ENCODE results near the gene INTS7. TPM values are rescaled to one million over a fixed set of nuclear protein-coding genes. Genes with fewer than 3 reads are reported as not detected.

INTS7 gene
- total RNA-seq, 2 experiments from 2014 or later: 2.9 to 3.2 TPM

- intact Hi-C loops (cut with DNase I, micrococcal nuclease): no loop called here
- Mint-ChIP-seq H3K27me3 (no peaks in the 10 kb centered on the region), H3K4me1 (ENCODE audit: low read depth) (no peaks in the 10 kb centered on the region), H3K27ac (no peak overlapping the region), H3K4me3 (no peak overlapping the region), H3K36me3 (ENCODE audit: low read depth) (peaks cover 66% of the 10 kb centered on the region), H3K9me3 (peaks cover 2% of the 10 kb centered on the region)
- no peak for DNase-seq
- H3K36me3 ChIP-seq (ENCODE audit: insufficient read depth, low read length): peaks cover 17% of the 10 kb centered on the region
- no peaks in the 10 kb centered on the region for H3K27me3 ChIP-seq (ENCODE audit: control insufficient read depth in 1 of 2, insufficient read depth in 2 of 2, low read length in 2 of 2)
- H3K4me1 ChIP-seq (ENCODE audit: insufficient read depth, low read length): no peaks in the 10 kb centered on the region
- no peak for ATAC-seq (ENCODE audit: poor library complexity)
- CTCF ChIA-PET: no interaction called here
- POLR2A ChIA-PET: no interaction called here
- no peaks in the 10 kb centered on the region for H3K9me3 ChIP-seq (ENCODE audit: control insufficient read depth in 1 of 2, insufficient read depth in 1 of 2, low read length in 2 of 2)
- no peak overlapping the region for H3K4me3 ChIP-seq (ENCODE audit: low read length)
- TF ChIP-seq CTCF (IDR thresholded peaks at IDR 0.05): no peak
- H3K27ac ChIP-seq (ENCODE audit: low read depth in 1 of 2, low read length in 2 of 2): no peak overlapping the region
These were observed 67.7 kb downstream of the INTS7 start for GRCh38 chr1:211967704-211968103.

GRCh38 chr1:211965108-211965805 is 70.1 kb downstream of the INTS7 start:
- no peak overlapping the region for H3K4me3 Mint-ChIP-seq
- no peak for TF ChIP-seq CTCF (IDR thresholded peaks at IDR 0.05)
- Histone ChIP-seq H3K4me1 (ENCODE audit: insufficient read depth, low read length) (no peaks in the 10 kb centered on the region), H3K9me3 (ENCODE audit: control insufficient read depth in 1 of 2, insufficient read depth in 1 of 2, low read length in 2 of 2) (no peaks in the 10 kb centered on the region), H3K27ac (ENCODE audit: low read depth in 1 of 2, low read length in 2 of 2) (no peak overlapping the region), H3K27me3 (ENCODE audit: control insufficient read depth in 1 of 2, insufficient read depth in 2 of 2, low read length in 2 of 2) (no peaks in the 10 kb centered on the region), H3K4me3 (ENCODE audit: low read length) (no peak overlapping the region), H3K36me3 (ENCODE audit: insufficient read depth, low read length) (peaks cover 21% of the 10 kb centered on the region)
- ATAC-seq (ENCODE audit: poor library complexity) (no peak), DNase-seq (peak in 1 of 14 experiments; percentile 3)
- ChIA-PET POLR2A (no interaction called here), CTCF (no interaction called here)
- peaks cover 78% of the 10 kb centered on the region for H3K36me3 Mint-ChIP-seq (ENCODE audit: low read depth)
- H3K9me3 Mint-ChIP-seq: peaks cover 2% of the 10 kb centered on the region
- intact Hi-C loops (cut with DNase I, micrococcal nuclease): no loop called here
- no peaks in the 10 kb centered on the region for H3K4me1 Mint-ChIP-seq (ENCODE audit: low read depth)
- H3K27me3 Mint-ChIP-seq: no peaks in the 10 kb centered on the region
- H3K27ac Mint-ChIP-seq: no peak overlapping the region

- H3K27ac Mint-ChIP-seq: no peak overlapping the region
- H3K9me3 Mint-ChIP-seq: peaks cover 3% of the 10 kb centered on the region
- ChIA-PET CTCF (no interaction called here), POLR2A (no interaction called here)
- no peak for DNase-seq
- no peak for TF ChIP-seq CTCF (IDR thresholded peaks at IDR 0.05)
- no peak for ATAC-seq (ENCODE audit: poor library complexity)
- no peak overlapping the region for H3K4me3 Mint-ChIP-seq
- no peaks in the 10 kb centered on the region for H3K27me3 Mint-ChIP-seq
- no peak overlapping the region for H3K27ac ChIP-seq (ENCODE audit: low read depth in 1 of 2, low read length in 2 of 2)
- H3K4me3 ChIP-seq (ENCODE audit: low read length): no peak overlapping the region
- no peaks in the 10 kb centered on the region for H3K27me3 ChIP-seq (ENCODE audit: control insufficient read depth in 1 of 2, insufficient read depth in 2 of 2, low read length in 2 of 2)
- H3K4me1 Mint-ChIP-seq (ENCODE audit: low read depth): no peaks in the 10 kb centered on the region
- no peaks in the 10 kb centered on the region for H3K4me1 ChIP-seq (ENCODE audit: insufficient read depth, low read length)
- intact Hi-C loops (cut with DNase I, micrococcal nuclease): no loop called here
- peaks cover 84% of the 10 kb centered on the region for H3K36me3 Mint-ChIP-seq (ENCODE audit: low read depth)
- H3K36me3 ChIP-seq (ENCODE audit: insufficient read depth, low read length): peaks cover 16% of the 10 kb centered on the region
- no peaks in the 10 kb centered on the region for H3K9me3 ChIP-seq (ENCODE audit: control insufficient read depth in 1 of 2, insufficient read depth in 1 of 2, low read length in 2 of 2)
These were observed 75.7 kb downstream of the INTS7 start for GRCh38 chr1:211959680-211960079.

All from CD4-positive, alpha-beta T cell (primary cell).